ENCODE results near the gene NAT14. TPM values are rescaled to one million over a fixed set of nuclear protein-coding genes. Genes with fewer than 3 reads are reported as not detected.

Gene NAT14
- total RNA-seq, 1 donor from 2014 or later, result 16.6 TPM

GRCh38 chr19:55489711-55490477, 4.9 kb downstream of the NAT14 start:
- no peak for TF ChIP-seq CTCF (IDR thresholded peaks at IDR 0.05)
- peaks cover 17% of the 10 kb centered on the region for H3K27me3 ChIP-seq (ENCODE audit: low read depth)
- intact Hi-C loops (cut with DNase I), result no loop called here
- no peaks in the 10 kb centered on the region for H3K9me3 ChIP-seq
- H3K27ac ChIP-seq, result no peak overlapping the region
- H3K36me3 ChIP-seq, result no peaks in the 10 kb centered on the region
- no peak for ATAC-seq
- peaks cover 31% of the 10 kb centered on the region for H3K4me1 ChIP-seq
- DNase-seq, result no peak
- no peak overlapping the region for H3K4me3 ChIP-seq

GRCh38 chr19:55490478-55491432, 5.8 kb downstream of the NAT14 start:
- no peak for ATAC-seq
- Histone ChIP-seq H3K4me3 (no peak overlapping the region), H3K27ac (no peak overlapping the region), H3K27me3 (ENCODE audit: low read depth) (peaks cover 17% of the 10 kb centered on the region), H3K4me1 (peaks cover 27% of the 10 kb centered on the region), H3K9me3 (no peaks in the 10 kb centered on the region), H3K36me3 (no peaks in the 10 kb centered on the region)
- no peak for TF ChIP-seq CTCF (IDR thresholded peaks at IDR 0.05)
- no peak for DNase-seq
- intact Hi-C loops (cut with DNase I), result no loop called here

DNA sequence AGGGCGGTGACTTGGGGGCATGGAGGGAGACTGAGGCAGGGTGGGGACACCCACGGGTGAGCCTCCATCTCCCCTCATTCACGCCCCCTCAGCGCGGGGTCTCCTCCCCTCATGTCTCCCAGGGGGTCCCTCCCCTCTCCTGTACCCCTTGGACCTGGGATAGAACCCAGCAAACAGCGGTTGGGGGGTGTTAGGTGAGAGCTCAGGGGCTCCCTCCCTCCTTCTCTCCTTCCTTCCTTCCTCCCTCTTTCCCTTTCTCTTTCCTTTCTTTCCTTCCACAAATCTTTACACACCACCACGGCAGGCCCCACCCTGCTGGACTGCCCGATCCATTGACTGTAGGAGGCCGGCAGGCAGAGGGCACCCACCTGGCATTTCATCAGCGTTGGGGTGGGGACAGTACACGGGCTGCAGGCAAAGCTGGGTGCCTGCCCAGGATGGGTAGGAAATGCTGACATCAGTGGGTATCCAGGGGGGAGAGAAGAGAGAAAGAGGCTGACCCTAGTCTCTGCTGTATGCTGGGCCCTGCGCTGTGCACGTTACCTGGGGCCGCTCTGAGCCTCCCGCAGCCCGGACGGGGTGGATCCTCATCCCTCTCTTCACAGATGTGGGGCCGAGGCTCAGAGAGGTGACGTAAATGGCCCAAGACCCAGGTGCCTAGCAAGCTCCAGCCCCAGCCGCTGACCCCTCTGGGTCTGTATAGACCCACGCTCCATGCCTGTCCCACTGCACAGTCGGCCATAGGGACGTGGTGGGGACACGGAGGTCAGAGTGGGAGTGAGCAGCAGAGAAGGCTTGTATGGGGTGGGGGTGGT, 6.8 kb downstream of the NAT14 start:
- ATAC-seq (no peak), DNase-seq (no peak)
- H3K9me3 ChIP-seq, result no peaks in the 10 kb centered on the region
- intact Hi-C loops (cut with DNase I), result no loop called here
- no peak overlapping the region for H3K27ac ChIP-seq
- no peaks in the 10 kb centered on the region for H3K36me3 ChIP-seq
- H3K27me3 ChIP-seq (ENCODE audit: low read depth), result peaks cover 17% of the 10 kb centered on the region
- H3K4me1 ChIP-seq, result peaks cover 18% of the 10 kb centered on the region
- no peak for TF ChIP-seq CTCF (IDR thresholded peaks at IDR 0.05)
- H3K4me3 ChIP-seq, result no peak overlapping the region

- peaks cover 17% of the 10 kb centered on the region for H3K27me3 ChIP-seq (ENCODE audit: low read depth)
- H3K4me1 ChIP-seq, result peaks cover 11% of the 10 kb centered on the region
- no peak overlapping the region for H3K4me3 ChIP-seq
- TF ChIP-seq CTCF (IDR thresholded peaks at IDR 0.05), result no peak
- DNase-seq (no peak), ATAC-seq (no peak)
- H3K27ac ChIP-seq, result no peak overlapping the region
- no peaks in the 10 kb centered on the region for H3K36me3 ChIP-seq
- intact Hi-C loops (cut with DNase I), result no loop called here
- no peaks in the 10 kb centered on the region for H3K9me3 ChIP-seq
These were observed 7.5 kb downstream of the NAT14 start for GRCh38 chr19:55492362-55492944.
